Kidney (tissue), 14 donors: Measurements from ENCODE around the gene PDE4D. TPM values are rescaled to one million over a fixed set of nuclear protein-coding genes. Genes with fewer than 3 reads are reported as not detected.

Experiments used
- DNase-seq, 5 donors: peaks; one replicate each; pipeline ENCODE4 v3.0.0-alpha.2; 2013 to 2020
- FAIRE-seq: peaks from 2 replicates; lab custom pipeline; 2012; peaks lifted over from hg19 to GRCh38; lab: Jason Lieb, UNC
- H3K27ac ChIP-seq, 2 donors: one replicate each; pipeline ENCODE4 v1.7.0; 2013; ENCODE audit warnings: low read depth in 2 of 2, low read length in 2 of 2, inconsistent platforms in 1 of 2
- H3K27me3 ChIP-seq: one replicate; pipeline ENCODE4 v1.7.1; 2013; ENCODE audit warnings: low read length, inconsistent platforms; ENCODE audit not compliant: control insufficient read depth, insufficient read depth
- H3K36me3 ChIP-seq, 3 donors: one replicate each; pipeline versions ENCODE4 v1.7.0 to v1.7.1; 2013; ENCODE audit warnings: low read length in 3 of 3, control low read depth in 1 of 3, inconsistent platforms in 1 of 3; ENCODE audit not compliant: insufficient read depth in 3 of 3, control insufficient read depth in 2 of 3
- H3K4me1 ChIP-seq, 3 donors: one replicate each; pipeline versions ENCODE4 v1.7.0 to v1.7.1; 2013; ENCODE audit warnings: low read length in 3 of 3, inconsistent platforms in 1 of 3, low read depth in 1 of 3; ENCODE audit not compliant: control insufficient read depth in 2 of 3, insufficient read depth in 2 of 3
- H3K4me3 ChIP-seq, 3 donors: one replicate each; pipeline versions ENCODE4 v1.7.0 to v1.8.1; 2013; ENCODE audit warnings: low read length in 3 of 3, control low read depth in 1 of 3, inconsistent platforms in 1 of 3
- H3K9ac ChIP-seq, 3 donors: one replicate each; pipeline versions ENCODE4 v1.7.0 to v1.7.1; 2013; ENCODE audit warnings: low read length in 3 of 3, control low read depth in 1 of 3, inconsistent platforms in 1 of 3
- H3K9me3 ChIP-seq, 3 donors: one replicate each; pipeline versions ENCODE4 v1.7.0 to v1.7.1; 2013; ENCODE audit warnings: low read length in 3 of 3, control low read depth in 1 of 3, inconsistent platforms in 1 of 3; ENCODE audit not compliant: control insufficient read depth in 2 of 3, insufficient read depth in 1 of 3
- intact Hi-C: fragments of 100-400 bp; cut with DNase I; formaldehyde crosslinking; loops from one replicate; pipeline ENCODE4 v1.11.1; 2022
- polyA plus RNA-seq: library from polyadenylated mRNA; stranded (reverse); fragments of 350-450 nt; fragmentation: Illumina TruSeq; extraction: RNeasy Lipid Tissue Mini Kit (QIAGEN cat#74804); gene quantifications from one replicate; pipeline ENCODE4 v1.2.3, GENCODE V29; 2014; ENCODE audit warnings: low read depth, low replicate concordance; ENCODE audit not compliant: insufficient read depth
- total RNA-seq: library from RNA; stranded (reverse); fragmentation: NEBNext Ultra II Directional; extraction: Animal tissue kit (Norgen Biotek cat#: 25700); gene quantifications from one replicate; pipeline ENCODE4 v1.2.1, GENCODE V29; 2021
- TF ChIP-seq, protein P1 (sequence below): IDR thresholded peaks from 3 replicates; pipeline ENCODE4 v1.5.1; 2012; ENCODE audit warnings: mild to moderate bottlenecking, moderate library complexity, borderline replicate concordance; ENCODE audit not compliant: insufficient read depth; ENCODE audit errors: extremely low read depth
- donor health status: control.
- donor health status: control.
- donor health status: control.
- donor health status: control.
- donor health status: control.
- donor health status: DM: yes; HTN: yes; CAD: no.
- donor health status: Normal renal cell carcinoma (clear cell type).

The PDE4D gene
- total and polyA plus RNA-seq, 2 donors from 2014 or later: 9.2 to 78.9 TPM

DNA sequence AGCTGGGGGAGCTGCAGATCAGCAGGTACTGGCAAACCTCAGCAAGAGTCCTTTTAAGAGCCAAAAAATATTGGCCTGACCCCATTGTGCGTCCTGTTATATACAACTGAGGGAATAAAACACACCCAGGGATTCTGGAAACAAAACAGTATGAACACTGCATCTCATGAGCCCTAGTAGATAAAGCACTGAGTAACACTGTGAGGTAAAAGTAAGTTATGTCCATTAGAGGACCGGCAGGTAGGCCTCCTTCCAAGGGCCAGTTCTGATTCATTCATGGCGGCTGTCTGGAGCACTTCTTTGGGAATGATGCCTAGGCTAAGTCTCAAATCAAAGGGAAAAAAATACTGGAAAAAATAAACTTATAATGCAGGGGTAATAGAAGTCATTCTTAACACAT, 64.9 kb downstream of the PDE4D start:
- intact Hi-C loops: no loop called here
- Histone ChIP-seq H3K4me3 (no peak overlapping the region), H3K36me3 (no peaks in the 10 kb centered on the region), H3K9me3 (no peaks in the 10 kb centered on the region), H3K27ac (no peak overlapping the region), H3K4me1 (peaks cover 0 to 5% (median 4%) of the 10 kb centered on the region in 3 donors), H3K9ac (no peak overlapping the region), H3K27me3 (no peaks in the 10 kb centered on the region)
- FAIRE-seq: no peak
- TF ChIP-seq, protein P1, sequence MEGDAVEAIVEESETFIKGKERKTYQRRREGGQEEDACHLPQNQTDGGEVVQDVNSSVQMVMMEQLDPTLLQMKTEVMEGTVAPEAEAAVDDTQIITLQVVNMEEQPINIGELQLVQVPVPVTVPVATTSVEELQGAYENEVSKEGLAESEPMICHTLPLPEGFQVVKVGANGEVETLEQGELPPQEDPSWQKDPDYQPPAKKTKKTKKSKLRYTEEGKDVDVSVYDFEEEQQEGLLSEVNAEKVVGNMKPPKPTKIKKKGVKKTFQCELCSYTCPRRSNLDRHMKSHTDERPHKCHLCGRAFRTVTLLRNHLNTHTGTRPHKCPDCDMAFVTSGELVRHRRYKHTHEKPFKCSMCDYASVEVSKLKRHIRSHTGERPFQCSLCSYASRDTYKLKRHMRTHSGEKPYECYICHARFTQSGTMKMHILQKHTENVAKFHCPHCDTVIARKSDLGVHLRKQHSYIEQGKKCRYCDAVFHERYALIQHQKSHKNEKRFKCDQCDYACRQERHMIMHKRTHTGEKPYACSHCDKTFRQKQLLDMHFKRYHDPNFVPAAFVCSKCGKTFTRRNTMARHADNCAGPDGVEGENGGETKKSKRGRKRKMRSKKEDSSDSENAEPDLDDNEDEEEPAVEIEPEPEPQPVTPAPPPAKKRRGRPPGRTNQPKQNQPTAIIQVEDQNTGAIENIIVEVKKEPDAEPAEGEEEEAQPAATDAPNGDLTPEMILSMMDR: no peak
- DNase-seq: no peak

DNA sequence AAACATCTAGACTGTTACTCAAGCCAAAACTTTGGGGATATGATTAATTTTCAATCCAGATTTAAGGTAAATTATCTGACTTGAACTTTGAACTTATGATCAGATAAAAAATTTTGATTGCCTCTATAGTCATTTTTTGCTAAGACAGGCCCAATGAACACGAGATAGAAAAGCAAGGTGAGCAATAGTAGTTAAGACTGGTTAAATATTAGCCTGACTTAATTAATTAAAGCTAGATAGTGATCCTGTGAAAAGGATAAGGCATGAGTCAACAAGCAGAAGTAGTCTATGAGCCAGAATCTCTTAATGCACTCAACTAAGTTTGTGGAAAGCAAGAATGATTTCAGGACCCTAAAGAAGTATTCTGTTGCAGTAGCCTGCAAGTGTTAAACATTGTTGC, 66.5 kb downstream of the PDE4D start:
- H3K27ac ChIP-seq: no peak overlapping the region
- DNase-seq (no peak), FAIRE-seq (no peak)
- TF ChIP-seq, protein P1: no peak
- no peak overlapping the region for H3K9ac ChIP-seq
- no peaks in the 10 kb centered on the region for H3K27me3 ChIP-seq
- no peaks in the 10 kb centered on the region for H3K9me3 ChIP-seq
- peaks cover 0 to 4% (median 3%) of the 10 kb centered on the region in 3 donors for H3K4me1 ChIP-seq
- intact Hi-C loops: no loop called here
- H3K36me3 ChIP-seq: no peaks in the 10 kb centered on the region
- H3K4me3 ChIP-seq: no peak overlapping the region

DNA sequence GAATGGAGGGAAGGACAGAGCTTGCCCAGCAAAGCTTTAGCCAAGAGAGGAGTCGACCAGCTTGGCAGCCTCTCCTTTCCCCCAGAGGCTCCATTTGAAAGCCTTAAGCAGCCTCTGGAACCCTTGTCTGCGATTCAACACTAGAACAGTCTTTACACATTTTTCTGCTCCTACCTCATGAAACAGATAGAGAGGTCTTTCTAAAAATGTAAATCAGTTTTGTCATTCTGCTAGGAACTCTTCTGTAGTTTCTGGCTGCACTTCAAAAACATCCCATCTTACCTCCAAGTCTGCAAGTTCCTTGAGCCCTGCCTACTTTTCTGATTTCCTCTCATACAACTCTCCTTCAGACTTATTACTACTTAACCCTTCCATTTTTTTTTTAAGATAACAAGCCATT, 70.1 kb downstream of the PDE4D start:
- Histone ChIP-seq H3K27ac (no peak overlapping the region), H3K36me3 (no peaks in the 10 kb centered on the region), H3K9me3 (no peaks in the 10 kb centered on the region), H3K4me1 (peaks cover 0 to 2% (median 0%) of the 10 kb centered on the region in 3 donors), H3K4me3 (no peak overlapping the region), H3K27me3 (no peaks in the 10 kb centered on the region), H3K9ac (no peak overlapping the region)
- no peak for DNase-seq
- TF ChIP-seq, protein P1: no peak
- intact Hi-C loops: no loop called here
- FAIRE-seq: no peak

DNA sequence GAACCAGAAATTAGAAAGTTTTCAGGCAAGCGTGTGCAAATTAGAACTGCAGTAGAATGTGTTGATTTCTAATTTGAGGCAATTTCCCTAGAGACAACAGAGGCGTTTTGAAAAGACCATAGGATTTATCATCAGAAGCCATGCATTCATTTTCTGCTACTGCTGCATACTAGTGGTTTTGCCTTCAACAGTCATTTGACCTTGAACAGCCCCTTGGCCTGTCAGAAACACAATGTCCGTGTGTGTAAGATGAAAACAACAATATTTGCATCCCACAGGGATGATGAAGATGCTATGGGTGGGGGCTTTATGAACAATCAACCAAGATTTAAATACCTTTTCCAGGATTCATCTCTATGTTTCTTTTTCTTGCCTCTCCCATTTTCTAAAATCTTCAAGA, 73.7 kb downstream of the PDE4D start:
- Histone ChIP-seq H3K36me3 (no peaks in the 10 kb centered on the region), H3K4me1 (no peaks in the 10 kb centered on the region), H3K9ac (no peak overlapping the region), H3K4me3 (no peak overlapping the region), H3K27me3 (no peaks in the 10 kb centered on the region), H3K9me3 (no peaks in the 10 kb centered on the region), H3K27ac (no peak overlapping the region)
- DNase-seq: no peak
- TF ChIP-seq, protein P1: no peak
- intact Hi-C loops: loop anchor here (10.0 kb wide), 1 partner anchor 565 kb away; no protein-coding TSS in a partner anchor
- FAIRE-seq: no peak
